GM12878 (cell line): ENCODE data around the gene DNAJC5G. TPM values are rescaled to one million over a fixed set of nuclear protein-coding genes. Genes with fewer than 3 reads are reported as not detected.

Experiments used
- ATAC-seq: fragments of 200-7000 bp; cut with Tn5 transposase; 3 replicates; pipeline ENCODE4 v1.9.1; 2020; ENCODE audit warnings: mild to moderate bottlenecking, moderate library complexity
- BruUV-seq: library from RNA; stranded (reverse); fragments of 400-500 nt; replicated peaks from 2 replicates; lab custom pipeline; 2021; lab: Mats Ljungman, UMichigan
- CTCF ChIA-PET: fragments of 300-600 bp; sonication (Branson Sonifier 250); formaldehyde crosslinking; extraction: SDS; loops from one replicate; lab custom pipeline; 2021; ENCODE audit warnings: inconsistent platforms; lab: Yijun Ruan, JAX
- POLR2A ChIA-PET: fragments of 350-600 bp; formaldehyde crosslinking; extraction: SDS; loops from one replicate; lab custom pipeline; 2021; ENCODE audit warnings: inconsistent platforms; lab: Charles Lee
- RAD21 ChIA-PET: fragments of 300-600 bp; sonication (Branson Sonifier 250); formaldehyde crosslinking; loops from one replicate; lab custom pipeline; 2023; ENCODE audit warnings: antibody characterized with exemption; ENCODE audit not compliant: unreplicated experiment; lab: Charles Lee
- SMC1A ChIA-PET: fragments of 300-600 bp; sonication (Branson Sonifier 250); formaldehyde crosslinking; loops from one replicate; lab custom pipeline; 2023; ENCODE audit not compliant: unreplicated experiment, uncharacterized antibody; lab: Charles Lee
- DNase-seq: peaks from one replicate; pipeline ENCODE4 v3.0.0-alpha.2; 2011; ENCODE audit warnings: low read depth, low spot score
- FAIRE-seq: peaks from 3 replicates; lab custom pipeline; 2011; peaks lifted over from hg19 to GRCh38; lab: Jason Lieb, UNC
- H2AFZ ChIP-seq: 2 replicates; pipeline ENCODE4 v1.6.0; 2011; ENCODE audit warnings: low read depth, low read length, control low read depth; ENCODE audit not compliant: control insufficient read depth
- H3K27ac ChIP-seq: 2 replicates; pipeline ENCODE4 v1.5.1; 2011; ENCODE audit warnings: control low read depth; ENCODE audit not compliant: control insufficient read depth, insufficient read depth
- H3K27me3 ChIP-seq, 2 experiments: replicated peaks in 1 of 2; 2 replicates each; pipeline versions ENCODE4 v1.6.0 to v1.6.1; 2011; ENCODE audit warnings: low read length in 1 of 2; ENCODE audit not compliant: control insufficient read depth in 2 of 2, insufficient read depth in 2 of 2
- H3K36me3 ChIP-seq, 2 experiments: 2 replicates each; pipeline ENCODE4 v1.5.1; 2011; ENCODE audit warnings: low read length in 1 of 2; ENCODE audit not compliant: control insufficient read depth in 2 of 2, insufficient read depth in 2 of 2
- H3K4me1 ChIP-seq: 2 replicates; pipeline ENCODE4 v1.6.1; 2011; ENCODE audit warnings: mild to moderate bottlenecking, low read length, moderate library complexity, mixed read lengths; ENCODE audit not compliant: control insufficient read depth, insufficient read depth
- H3K4me2 ChIP-seq: 2 replicates; pipeline ENCODE4 v1.6.0; 2011; ENCODE audit warnings: control low read depth; ENCODE audit not compliant: control insufficient read depth, insufficient read depth
- H3K4me3 ChIP-seq: fragments of 200-600 bp; sonication (generic); 2 replicates; pipeline ENCODE4 v1.5.1; 2016
- H3K79me2 ChIP-seq: 2 replicates; pipeline ENCODE4 v1.6.0; 2011; ENCODE audit warnings: low read length; ENCODE audit not compliant: control insufficient read depth, insufficient read depth
- H3K9ac ChIP-seq: 2 replicates; pipeline ENCODE4 v1.8.0; 2011; ENCODE audit warnings: low read length, control low read depth, mixed read lengths; ENCODE audit not compliant: control insufficient read depth, insufficient read depth
- H3K9me3 ChIP-seq: replicated peaks from 3 replicates; pipeline ENCODE4 v1.5.1; 2011; ENCODE audit warnings: mild to moderate bottlenecking, low read length; ENCODE audit not compliant: control insufficient read depth, insufficient read depth
- H4K20me1 ChIP-seq: 2 replicates; pipeline ENCODE4 v1.6.0; 2011; ENCODE audit not compliant: control insufficient read depth, insufficient read depth
- IKZF2 ChIP-seq, 2 experiments: fragments of 450-650 bp; IDR thresholded peaks; 2 replicates each; pipeline ENCODE4 v1.6.1; 2017; ENCODE audit warnings: mild to moderate bottlenecking in 2 of 2, moderate library complexity in 2 of 2
- JUND ChIP-seq: IDR thresholded peaks from 2 replicates; pipeline ENCODE4 v1.6.1; 2012; ENCODE audit warnings: low read depth, mild to moderate bottlenecking, low read length, improper control_type of control experiment, moderate library complexity
- WGBS: methylation state at CpG from one replicate; pipeline ENCODE4 v1.1.6; 2016; ENCODE audit warnings: low lambda C conversion rate; ENCODE audit not compliant: insufficient replicate concordance, insufficient coverage; ENCODE audit errors: missing lambda C conversion rate; 5-methylcytosine and 5-hydroxymethylcytosine counted together
- in situ Hi-C: fragments of 300-500 bp; cut with MboI; formaldehyde crosslinking; loops from 9 replicates; pipeline ENCODE4 v1.14.3; 2018; ENCODE audit warnings: mixed read lengths
- intact Hi-C: fragments of 100-400 bp; cut with micrococcal nuclease; formaldehyde crosslinking; loops from one replicate; pipeline ENCODE4 v1.14.2; 2022; ENCODE audit not compliant: unreplicated experiment
- polyA plus RNA-seq, 11 experiments: library from polyadenylated mRNA; depleted of rRNA in 4 of 11; unstranded in 6 of 11; stranded (reverse) in 5 of 11; fragments of >200 nt; fragmentation: Nextera tagmentation in 4 of 11; fragmentation: Illumina TruSeq in 1 of 11; extraction: Ambion mirVana in 4 of 11; extraction: Trizol in 1 of 11; gene quantifications; 1 replicate in 1 of 11; 2 replicates in 10 of 11; pipeline versions ENCODE4 v1.2.1 to v1.2.3, GENCODE V29; 2011 to 2016; ENCODE audit warnings: inconsistent platforms in 2 of 11, missing spikeins in 2 of 11, low read depth in 1 of 11
- total RNA-seq, 4 experiments: library from RNA; depleted of rRNA in 3 of 4; stranded (reverse); fragments of >200 nt in 3 of 4; fragmentation: Illumina TruSeq in 1 of 4; extraction: Trizol in 1 of 4; gene quantifications; 2 replicates each; pipeline versions ENCODE4 v1.2.1 to v1.2.3, GENCODE V29; 2013 to 2021
- TF ChIP-seq, protein P1 (sequence below): IDR thresholded peaks from 2 replicates; pipeline ENCODE4 v1.6.1; 2011; ENCODE audit warnings: borderline replicate concordance, low read depth, mild to moderate bottlenecking, moderate library complexity, low read length; ENCODE audit not compliant: insufficient read depth, poor library complexity, severe bottlenecking
- TF ChIP-seq, protein P2 (sequence below): fragments of 450-650 bp; IDR thresholded peaks from 2 replicates; pipeline ENCODE4 v1.6.1; 2016; ENCODE audit warnings: mild to moderate bottlenecking, moderate library complexity, borderline replicate concordance
- TF ChIP-seq, protein P3 (sequence below): fragments of 450-650 bp; formaldehyde crosslinking; IDR thresholded peaks from 2 replicates; pipeline ENCODE4 v1.5.0; 2022; ENCODE audit warnings: mild to moderate bottlenecking, missing genetic modification characterization

Gene DNAJC5G
- total and polyA plus RNA-seq, 10 of the 15 experiments (the other 5 are each of a cell fraction or from before 2014, with no cell fraction given) = not detected

DNA sequence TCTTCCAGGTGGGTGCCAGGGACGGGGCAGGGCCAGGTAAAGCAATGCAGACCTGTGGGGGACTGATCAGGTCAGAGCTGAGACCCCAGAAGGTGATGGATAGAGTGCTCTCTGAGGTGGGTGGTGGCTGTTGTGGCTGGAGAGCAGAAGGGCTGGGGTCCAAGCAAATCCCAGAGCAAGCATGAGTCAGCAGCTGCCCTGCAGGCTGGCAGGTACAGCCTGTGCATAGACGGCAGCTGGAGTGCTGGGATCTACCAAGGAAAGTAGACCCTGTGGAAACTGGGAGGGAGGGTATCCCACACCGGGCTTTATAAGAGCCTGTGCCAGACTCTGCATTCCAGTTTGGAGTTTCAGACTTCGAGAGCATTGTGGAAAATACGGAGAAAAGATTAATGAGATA is 7.7 kb downstream of the DNAJC5G start:
- Histone ChIP-seq H3K4me2 (no peak overlapping the region), H3K9me3 (no peaks in the 10 kb centered on the region), H4K20me1 (no peaks in the 10 kb centered on the region), H3K4me1 (no peaks in the 10 kb centered on the region), H2AFZ (no peak overlapping the region), H3K27ac (no peak overlapping the region), H3K27me3 (peaks cover 0 to 6% of the 10 kb centered on the region in 2 experiments; a peak in 3 of 4 replicates), H3K4me3 (no peak overlapping the region), H3K79me2 (no peaks in the 10 kb centered on the region), H3K9ac (no peak overlapping the region), H3K36me3 (no peaks in the 10 kb centered on the region)
- intact Hi-C loops = loop anchor here (10.0 kb wide), 1 partner anchor 108 kb away; no protein-coding TSS in a partner anchor
- no TSS peak for BruUV-seq
- TF ChIP-seq, protein P1, sequence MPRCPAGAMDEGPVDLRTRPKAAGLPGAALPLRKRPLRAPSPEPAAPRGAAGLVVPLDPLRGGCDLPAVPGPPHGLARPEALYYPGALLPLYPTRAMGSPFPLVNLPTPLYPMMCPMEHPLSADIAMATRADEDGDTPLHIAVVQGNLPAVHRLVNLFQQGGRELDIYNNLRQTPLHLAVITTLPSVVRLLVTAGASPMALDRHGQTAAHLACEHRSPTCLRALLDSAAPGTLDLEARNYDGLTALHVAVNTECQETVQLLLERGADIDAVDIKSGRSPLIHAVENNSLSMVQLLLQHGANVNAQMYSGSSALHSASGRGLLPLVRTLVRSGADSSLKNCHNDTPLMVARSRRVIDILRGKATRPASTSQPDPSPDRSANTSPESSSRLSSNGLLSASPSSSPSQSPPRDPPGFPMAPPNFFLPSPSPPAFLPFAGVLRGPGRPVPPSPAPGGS = no peak
- TF ChIP-seq, protein P2, sequence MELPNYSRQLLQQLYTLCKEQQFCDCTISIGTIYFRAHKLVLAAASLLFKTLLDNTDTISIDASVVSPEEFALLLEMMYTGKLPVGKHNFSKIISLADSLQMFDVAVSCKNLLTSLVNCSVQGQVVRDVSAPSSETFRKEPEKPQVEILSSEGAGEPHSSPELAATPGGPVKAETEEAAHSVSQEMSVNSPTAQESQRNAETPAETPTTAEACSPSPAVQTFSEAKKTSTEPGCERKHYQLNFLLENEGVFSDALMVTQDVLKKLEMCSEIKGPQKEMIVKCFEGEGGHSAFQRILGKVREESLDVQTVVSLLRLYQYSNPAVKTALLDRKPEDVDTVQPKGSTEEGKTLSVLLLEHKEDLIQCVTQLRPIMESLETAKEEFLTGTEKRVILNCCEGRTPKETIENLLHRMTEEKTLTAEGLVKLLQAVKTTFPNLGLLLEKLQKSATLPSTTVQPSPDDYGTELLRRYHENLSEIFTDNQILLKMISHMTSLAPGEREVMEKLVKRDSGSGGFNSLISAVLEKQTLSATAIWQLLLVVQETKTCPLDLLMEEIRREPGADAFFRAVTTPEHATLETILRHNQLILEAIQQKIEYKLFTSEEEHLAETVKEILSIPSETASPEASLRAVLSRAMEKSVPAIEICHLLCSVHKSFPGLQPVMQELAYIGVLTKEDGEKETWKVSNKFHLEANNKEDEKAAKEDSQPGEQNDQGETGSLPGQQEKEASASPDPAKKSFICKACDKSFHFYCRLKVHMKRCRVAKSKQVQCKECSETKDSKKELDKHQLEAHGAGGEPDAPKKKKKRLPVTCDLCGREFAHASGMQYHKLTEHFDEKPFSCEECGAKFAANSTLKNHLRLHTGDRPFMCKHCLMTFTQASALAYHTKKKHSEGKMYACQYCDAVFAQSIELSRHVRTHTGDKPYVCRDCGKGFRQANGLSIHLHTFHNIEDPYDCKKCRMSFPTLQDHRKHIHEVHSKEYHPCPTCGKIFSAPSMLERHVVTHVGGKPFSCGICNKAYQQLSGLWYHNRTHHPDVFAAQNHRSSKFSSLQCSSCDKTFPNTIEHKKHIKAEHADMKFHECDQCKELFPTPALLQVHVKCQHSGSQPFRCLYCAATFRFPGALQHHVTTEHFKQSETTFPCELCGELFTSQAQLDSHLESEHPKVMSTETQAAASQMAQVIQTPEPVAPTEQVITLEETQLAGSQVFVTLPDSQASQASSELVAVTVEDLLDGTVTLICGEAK = no peak
- TF ChIP-seq, protein P3, sequence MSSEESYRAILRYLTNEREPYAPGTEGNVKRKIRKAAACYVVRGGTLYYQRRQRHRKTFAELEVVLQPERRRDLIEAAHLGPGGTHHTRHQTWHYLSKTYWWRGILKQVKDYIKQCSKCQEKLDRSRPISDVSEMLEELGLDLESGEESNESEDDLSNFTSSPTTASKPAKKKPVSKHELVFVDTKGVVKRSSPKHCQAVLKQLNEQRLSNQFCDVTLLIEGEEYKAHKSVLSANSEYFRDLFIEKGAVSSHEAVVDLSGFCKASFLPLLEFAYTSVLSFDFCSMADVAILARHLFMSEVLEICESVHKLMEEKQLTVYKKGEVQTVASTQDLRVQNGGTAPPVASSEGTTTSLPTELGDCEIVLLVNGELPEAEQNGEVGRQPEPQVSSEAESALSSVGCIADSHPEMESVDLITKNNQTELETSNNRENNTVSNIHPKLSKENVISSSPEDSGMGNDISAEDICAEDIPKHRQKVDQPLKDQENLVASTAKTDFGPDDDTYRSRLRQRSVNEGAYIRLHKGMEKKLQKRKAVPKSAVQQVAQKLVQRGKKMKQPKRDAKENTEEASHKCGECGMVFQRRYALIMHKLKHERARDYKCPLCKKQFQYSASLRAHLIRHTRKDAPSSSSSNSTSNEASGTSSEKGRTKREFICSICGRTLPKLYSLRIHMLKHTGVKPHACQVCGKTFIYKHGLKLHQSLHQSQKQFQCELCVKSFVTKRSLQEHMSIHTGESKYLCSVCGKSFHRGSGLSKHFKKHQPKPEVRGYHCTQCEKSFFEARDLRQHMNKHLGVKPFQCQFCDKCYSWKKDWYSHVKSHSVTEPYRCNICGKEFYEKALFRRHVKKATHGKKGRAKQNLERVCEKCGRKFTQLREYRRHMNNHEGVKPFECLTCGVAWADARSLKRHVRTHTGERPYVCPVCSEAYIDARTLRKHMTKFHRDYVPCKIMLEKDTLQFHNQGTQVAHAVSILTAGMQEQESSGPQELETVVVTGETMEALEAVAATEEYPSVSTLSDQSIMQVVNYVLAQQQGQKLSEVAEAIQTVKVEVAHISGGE (CRISPR knock-in tag) = no peak
- no peak for TF ChIP-seq IKZF2 (IDR thresholded peaks at IDR 0.05)
- TF ChIP-seq JUND = no peak
- DNase-seq (no peak), ATAC-seq (no peak), FAIRE-seq (no peak)
- 17% methylated on average over 5 of the region's 5 CpGs for WGBS
- CTCF ChIA-PET = interaction anchor here (0.6 to 9.6 kb wide), 9 partner anchors 10 to 183 kb away, joined by 3 to 132 read pairs (median 5); no protein-coding TSS in a partner anchor
- POLR2A ChIA-PET = no interaction called here
- SMC1A ChIA-PET = interaction anchor here (0.6 to 1.3 kb wide), 5 partner anchors 9 to 951 kb away, joined by 3 to 4 read pairs (median 3); no protein-coding TSS in a partner anchor
- RAD21 ChIA-PET = interaction anchor here (0.7 to 4.1 kb wide), 2 partner anchors 19 to 720 kb away, joined by 3 to 25 read pairs; no protein-coding TSS in a partner anchor
- in situ Hi-C loops = loop anchor here (5.0 kb wide), 2 partner anchors 186 to 321 kb away; no protein-coding TSS in a partner anchor
